PC-3 (cell line): ENCODE data around the gene POU4F1. TPM values are rescaled to one million over a fixed set of nuclear protein-coding genes. Genes with fewer than 3 reads are reported as not detected.

Source experiments
- ATAC-seq: fragments of 200-7000 bp; cut with Tn5 transposase; 2 replicates; pipeline ENCODE4 v1.9.1; 2020; ENCODE audit warnings: mild to moderate bottlenecking, moderate library complexity
- BruUV-seq: library from RNA; stranded (reverse); fragments of 400-500 nt; replicated peaks from 2 replicates; lab custom pipeline; 2021; lab: Mats Ljungman, UMichigan
- CTCF ChIA-PET: fragments of 300-600 bp; sonication (Branson Sonifier 250); formaldehyde crosslinking; loops from one replicate; lab custom pipeline; 2022; ENCODE audit warnings: antibody characterized with exemption; lab: Charles Lee
- POLR2A ChIA-PET: fragments of 300-600 bp; sonication (Branson Sonifier 250); formaldehyde crosslinking; loops from one replicate; lab custom pipeline; 2022; ENCODE audit warnings: antibody characterized with exemption; ENCODE audit not compliant: unreplicated experiment; lab: Charles Lee
- DNase-seq: peaks from one replicate; pipeline ENCODE4 v3.0.0-alpha.2; 2015
- H2AFZ ChIP-seq: fragments of 300-600 bp; sonication (generic); 2 replicates; pipeline ENCODE4 v1.6.0; 2016; ENCODE audit warnings: antibody characterized with exemption, low read length
- H3F3A ChIP-seq: fragments of 300-600 bp; sonication (generic); one replicate; pipeline ENCODE4 v1.6.0; 2017; ENCODE audit warnings: antibody characterized with exemption, low read length, control low read depth, mild to moderate bottlenecking; ENCODE audit not compliant: unreplicated experiment
- H3K27ac ChIP-seq: fragments of 300-600 bp; sonication (generic); 2 replicates; pipeline ENCODE4 v1.5.1; 2016; ENCODE audit warnings: mild to moderate bottlenecking, low read length
- H3K27me3 ChIP-seq: fragments of 300-600 bp; sonication (generic); 2 replicates; pipeline ENCODE4 v1.6.1; 2016; ENCODE audit warnings: low read length, mixed read lengths
- H3K36me3 ChIP-seq: fragments of 300-600 bp; sonication (generic); 2 replicates; pipeline ENCODE4 v1.6.1; 2016; ENCODE audit warnings: low read depth, mixed run types, low read length, mixed read lengths
- H3K4me1 ChIP-seq: fragments of 300-600 bp; sonication (generic); 2 replicates; pipeline ENCODE4 v1.5.1; 2016; ENCODE audit warnings: low read length; ENCODE audit not compliant: insufficient read depth
- H3K4me2 ChIP-seq: fragments of 300-600 bp; sonication (generic); 2 replicates; pipeline ENCODE4 v1.6.0; 2016; ENCODE audit warnings: low read length
- H3K4me3 ChIP-seq: fragments of 300-600 bp; sonication (generic); 2 replicates; pipeline ENCODE4 v1.5.1; 2016; ENCODE audit warnings: mild to moderate bottlenecking, low read length, mixed read lengths
- H3K79me2 ChIP-seq: fragments of 300-600 bp; sonication (generic); 2 replicates; pipeline ENCODE4 v1.6.1; 2017; ENCODE audit warnings: low read length, mixed read lengths
- H3K9ac ChIP-seq: fragments of 300-600 bp; sonication (generic); 2 replicates; pipeline ENCODE4 v1.6.0; 2016; ENCODE audit warnings: mild to moderate bottlenecking, low read length
- H3K9me2 ChIP-seq: fragments of 300-600 bp; sonication (generic); replicated peaks from 2 replicates; pipeline ENCODE4 v1.6.1; 2016; ENCODE audit warnings: mixed run types, low read length, mixed read lengths
- H3K9me3 ChIP-seq: fragments of 300-600 bp; sonication (generic); 2 replicates; pipeline ENCODE4 v1.6.1; 2016; ENCODE audit warnings: low read length, mixed read lengths
- H4K20me1 ChIP-seq: fragments of 300-600 bp; sonication (generic); 2 replicates; pipeline ENCODE4 v1.6.1; 2016; ENCODE audit warnings: low read length, mixed read lengths
- CTCF ChIP-seq: fragments of 300-600 bp; sonication (generic); conservative IDR thresholded peaks from 2 replicates; pipeline ENCODE4 v1.5.1; 2017; ENCODE audit warnings: antibody characterized with exemption, low read depth, mild to moderate bottlenecking, low read length
- EZH2 ChIP-seq: fragments of 300-600 bp; sonication (generic); IDR thresholded peaks from one replicate; pipeline ENCODE4 v1.6.1; 2017; ENCODE audit warnings: antibody characterized with exemption, mild to moderate bottlenecking, low read length; ENCODE audit not compliant: unreplicated experiment
- EZH2phosphoT487 ChIP-seq: fragments of 300-600 bp; sonication (generic); IDR thresholded peaks from 2 replicates; pipeline ENCODE4 v1.6.1; 2018; ENCODE audit warnings: mild to moderate bottlenecking, antibody characterized with exemption, low read length, borderline replicate concordance
- intact Hi-C: fragments of 100-400 bp; cut with micrococcal nuclease; formaldehyde crosslinking; loops from 2 replicates; pipeline ENCODE4 v1.9.0; 2023
- total RNA-seq: library from RNA; depleted of rRNA; stranded (reverse); fragments of >200 nt; gene quantifications from 2 replicates; pipeline ENCODE4 v1.2.3, GENCODE V29; 2014

Gene POU4F1
- total RNA-seq, 1 experiment from 2014 or later: not detected

- H3K9me3 ChIP-seq: no peaks in the 10 kb centered on the region
- no peaks in the 10 kb centered on the region for H3K4me1 ChIP-seq
- no peak for DNase-seq
- ChIA-PET CTCF (no interaction called here), POLR2A (interaction anchor here (0.6 kb wide), 1 partner anchor 250 kb away, joined by 9 read pairs; no protein-coding TSS in a partner anchor)
- no peak for ATAC-seq
- no peak overlapping the region for H3K9ac ChIP-seq
- no peaks in the 10 kb centered on the region for H3K79me2 ChIP-seq
- H3F3A ChIP-seq: no peaks in the 10 kb centered on the region
- no peak overlapping the region for H3K27ac ChIP-seq
- TF ChIP-seq EZH2 (no peak), EZH2phosphoT487 (no peak), CTCF (no peak)
- no peaks in the 10 kb centered on the region for H4K20me1 ChIP-seq
- intact Hi-C loops: no loop called here
- no peak overlapping the region for H3K4me3 ChIP-seq
- H2AFZ ChIP-seq: no peak overlapping the region
- H3K27me3 ChIP-seq: peaks cover 8% of the 10 kb centered on the region
- H3K9me2 ChIP-seq: no peaks in the 10 kb centered on the region
- no TSS peak for BruUV-seq
- no peak overlapping the region for H3K4me2 ChIP-seq
- H3K36me3 ChIP-seq: no peaks in the 10 kb centered on the region
Observed at GRCh38 chr13:78604782-78605611, 1.6 kb upstream of the POU4F1 start.

- CTCF ChIA-PET: no interaction called here
- no peak overlapping the region for H3K4me2 ChIP-seq
- POLR2A ChIA-PET: no interaction called here
Observed at GRCh38 chr13:78602561-78603239, 652 bp downstream of the POU4F1 start.

More at GRCh38 chr13:78602561-78603239, 652 bp downstream of the POU4F1 start:
- TF ChIP-seq CTCF (no peak), EZH2phosphoT487 (no peak), EZH2 (no peak)
- DNase-seq (no peak), ATAC-seq (no peak)
- intact Hi-C loops: no loop called here
- Histone ChIP-seq H3K9ac (no peak overlapping the region), H3K27me3 (peaks cover 29% of the 10 kb centered on the region), H3K4me1 (no peaks in the 10 kb centered on the region), H2AFZ (no peak overlapping the region), H3K9me3 (no peaks in the 10 kb centered on the region), H3K9me2 (no peaks in the 10 kb centered on the region), H4K20me1 (no peaks in the 10 kb centered on the region), H3K36me3 (no peaks in the 10 kb centered on the region), H3K79me2 (no peaks in the 10 kb centered on the region), H3K27ac (no peak overlapping the region), H3K4me3 (no peak overlapping the region), H3F3A (no peaks in the 10 kb centered on the region)
- no TSS peak for BruUV-seq
